BE2C (cell line): ENCODE measurements around the gene IL12RB1.

Experiments
- DNase-seq: peaks from one replicate; pipeline ENCODE4 v3.0.0-alpha.2; 2020
- H3K27me3 ChIP-seq: fragments of 250-450 bp; sonication (Bioruptor Pico); 2 replicates; pipeline ENCODE4 v1.5.1; 2020; ENCODE audit warnings: mild to moderate bottlenecking
- H3K36me3 ChIP-seq: fragments of 250-450 bp; sonication (Bioruptor Pico); 2 replicates; pipeline ENCODE4 v1.5.1; 2020; ENCODE audit warnings: mild to moderate bottlenecking
- H3K4me1 ChIP-seq: fragments of 250-450 bp; sonication (Bioruptor Pico); 2 replicates; pipeline ENCODE4 v1.5.1; 2020
- H3K4me3 ChIP-seq: 2 replicates; pipeline ENCODE4 v1.5.1; 2011; ENCODE audit warnings: low read depth, low read length
- H3K9me3 ChIP-seq: fragments of 250-450 bp; sonication (Bioruptor Pico); 2 replicates; pipeline ENCODE4 v1.5.1; 2020
- TF ChIP-seq, protein P1 (sequence below): IDR thresholded peaks from 2 replicates; pipeline ENCODE4 v1.5.1; 2012; ENCODE audit warnings: mild to moderate bottlenecking, low read depth, low read length

The IL12RB1 gene

DNA sequence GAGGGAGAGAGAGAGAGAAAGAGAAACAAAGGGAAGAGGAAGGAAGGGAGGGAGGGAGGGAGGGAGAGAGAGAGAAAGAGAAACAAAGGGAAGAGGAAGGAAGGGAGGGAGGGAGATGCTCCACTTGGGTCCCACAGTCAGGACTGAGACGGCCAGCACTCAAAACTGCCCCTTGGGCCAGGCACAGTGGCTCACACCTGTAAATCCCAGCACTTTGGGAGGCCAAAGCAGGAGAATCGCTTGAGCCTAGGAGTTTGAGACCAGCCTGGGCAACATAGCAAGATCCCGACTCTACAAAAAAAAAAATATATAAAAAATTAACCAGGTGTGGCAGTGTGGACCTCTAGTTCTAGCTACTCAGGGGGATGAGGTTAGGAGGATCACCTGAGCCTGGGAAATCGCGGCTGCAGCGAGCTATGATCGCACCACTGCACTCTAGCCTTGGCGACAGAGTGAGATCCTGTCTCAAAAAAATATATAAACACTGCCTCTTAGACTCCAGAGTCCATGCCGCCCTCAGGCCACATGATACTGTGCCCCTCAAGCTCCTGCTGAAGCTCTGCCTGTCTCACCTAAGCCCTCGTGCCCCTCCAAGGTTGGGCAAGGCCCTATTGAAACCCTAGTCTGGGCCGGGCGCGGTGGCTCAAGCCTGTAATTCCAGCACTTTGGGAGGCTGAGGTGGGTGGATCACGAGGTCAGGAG lies 70.4 kb downstream of the IL12RB1 start:
- H3K4me1 ChIP-seq, result no peaks in the 10 kb centered on the region
- DNase-seq, result no peak
- TF ChIP-seq, protein P1, sequence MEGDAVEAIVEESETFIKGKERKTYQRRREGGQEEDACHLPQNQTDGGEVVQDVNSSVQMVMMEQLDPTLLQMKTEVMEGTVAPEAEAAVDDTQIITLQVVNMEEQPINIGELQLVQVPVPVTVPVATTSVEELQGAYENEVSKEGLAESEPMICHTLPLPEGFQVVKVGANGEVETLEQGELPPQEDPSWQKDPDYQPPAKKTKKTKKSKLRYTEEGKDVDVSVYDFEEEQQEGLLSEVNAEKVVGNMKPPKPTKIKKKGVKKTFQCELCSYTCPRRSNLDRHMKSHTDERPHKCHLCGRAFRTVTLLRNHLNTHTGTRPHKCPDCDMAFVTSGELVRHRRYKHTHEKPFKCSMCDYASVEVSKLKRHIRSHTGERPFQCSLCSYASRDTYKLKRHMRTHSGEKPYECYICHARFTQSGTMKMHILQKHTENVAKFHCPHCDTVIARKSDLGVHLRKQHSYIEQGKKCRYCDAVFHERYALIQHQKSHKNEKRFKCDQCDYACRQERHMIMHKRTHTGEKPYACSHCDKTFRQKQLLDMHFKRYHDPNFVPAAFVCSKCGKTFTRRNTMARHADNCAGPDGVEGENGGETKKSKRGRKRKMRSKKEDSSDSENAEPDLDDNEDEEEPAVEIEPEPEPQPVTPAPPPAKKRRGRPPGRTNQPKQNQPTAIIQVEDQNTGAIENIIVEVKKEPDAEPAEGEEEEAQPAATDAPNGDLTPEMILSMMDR, result no peak

DNA sequence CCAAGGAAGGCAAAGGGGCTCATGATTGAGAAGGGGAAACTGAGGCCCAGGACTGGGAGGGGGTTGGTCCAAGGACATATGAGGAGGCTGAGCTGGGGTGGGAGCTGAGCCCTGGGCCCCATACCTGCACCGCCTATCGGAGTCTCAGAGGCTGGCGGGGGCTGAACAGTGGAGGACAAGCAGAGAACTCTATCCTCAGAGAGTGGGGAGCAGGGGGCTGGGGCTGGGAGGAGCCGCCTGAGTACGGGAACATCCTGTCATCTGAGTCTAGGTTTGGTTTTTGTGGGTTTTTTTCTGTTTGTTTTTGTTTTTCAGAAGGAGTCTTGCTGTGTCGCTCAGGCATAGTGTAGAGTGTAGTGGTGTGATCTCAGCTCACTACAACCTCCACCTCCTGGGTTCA lies 72.5 kb downstream of the IL12RB1 start:
- no peak overlapping the region for H3K4me3 ChIP-seq
- H3K4me1 ChIP-seq, result no peaks in the 10 kb centered on the region
- no peaks in the 10 kb centered on the region for H3K36me3 ChIP-seq
- H3K9me3 ChIP-seq, result no peaks in the 10 kb centered on the region; the same call in 1 of the 2 replicates
- H3K27me3 ChIP-seq, result no peaks in the 10 kb centered on the region
- TF ChIP-seq, protein P1, result no peak
- DNase-seq, result no peak

More for the DNA sequence above, 70.4 kb downstream of the IL12RB1 start:
- H3K4me3 ChIP-seq, result no peak overlapping the region
- H3K9me3 ChIP-seq, result no peaks in the 10 kb centered on the region; the same call in 1 of the 2 replicates
- no peaks in the 10 kb centered on the region for H3K36me3 ChIP-seq
- no peaks in the 10 kb centered on the region for H3K27me3 ChIP-seq

DNA sequence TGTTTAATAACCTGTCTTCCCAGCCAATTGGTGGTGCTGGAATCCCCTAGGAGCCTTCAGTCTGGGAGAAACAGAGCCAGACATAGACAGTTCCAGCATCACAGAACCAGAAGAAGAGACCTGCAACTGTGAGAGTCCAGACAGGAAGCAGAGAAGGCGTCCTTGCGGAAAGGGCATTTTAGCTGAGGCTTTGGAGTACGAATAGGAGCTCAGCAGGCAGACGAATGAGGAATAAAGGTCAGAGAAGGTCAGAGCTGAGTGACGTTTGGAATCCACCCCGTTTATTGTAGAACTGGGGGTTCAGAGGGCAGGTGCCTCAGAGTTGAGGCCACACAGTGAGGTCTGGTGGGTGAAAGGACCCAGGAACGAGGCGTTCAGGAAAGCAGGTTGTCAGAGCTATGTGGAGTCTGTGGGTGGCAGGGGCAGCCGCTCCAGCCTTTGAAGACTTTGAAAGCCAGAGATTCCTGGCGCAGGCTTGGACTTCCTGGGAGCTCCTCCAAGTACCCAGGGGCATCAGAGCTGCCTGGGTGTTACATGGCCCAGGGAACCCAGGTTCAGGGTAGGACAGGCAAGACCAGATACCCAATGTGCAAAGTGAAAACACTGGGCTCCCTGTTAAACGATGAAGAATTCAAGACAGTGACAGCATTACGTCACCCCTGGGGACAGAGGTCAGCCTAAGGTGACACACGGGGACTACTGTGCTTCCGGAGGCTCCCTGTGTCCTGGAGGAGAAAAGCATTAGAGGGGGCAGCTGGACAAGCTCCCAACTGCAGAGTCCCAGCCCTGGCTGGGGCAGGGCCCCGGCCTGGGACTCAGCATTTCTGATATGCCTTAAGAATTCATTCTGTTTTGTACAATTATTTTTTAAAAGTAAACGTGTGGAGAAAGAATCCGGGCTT lies 73.3 kb downstream of the IL12RB1 start:
- TF ChIP-seq, protein P1, result no peak
- Histone ChIP-seq H3K27me3 (no peaks in the 10 kb centered on the region), H3K9me3 (no peaks in the 10 kb centered on the region; the same call in 1 of the 2 replicates), H3K4me1 (no peaks in the 10 kb centered on the region), H3K36me3 (no peaks in the 10 kb centered on the region), H3K4me3 (no peak overlapping the region)
- DNase-seq, result peak; percentile 29

DNA sequence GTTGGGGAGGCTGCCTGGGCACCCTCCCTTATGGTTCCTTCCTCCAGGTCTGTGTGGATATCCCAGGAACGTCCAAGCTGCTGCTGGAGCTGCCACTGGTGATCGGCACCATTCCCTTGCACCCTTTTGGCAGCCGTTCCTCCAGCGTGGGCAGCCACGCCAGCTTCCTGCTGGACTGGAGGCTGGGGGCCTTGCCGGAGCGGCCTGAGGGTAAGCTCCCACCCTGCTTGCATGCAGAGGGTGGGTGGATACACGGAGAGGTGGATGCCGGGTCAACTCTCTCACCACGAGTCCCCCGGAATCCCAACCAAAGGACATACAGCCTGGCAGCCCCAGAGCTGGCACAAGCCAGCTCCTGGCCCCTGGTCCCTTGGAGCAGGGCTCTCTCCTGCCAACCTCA lies 76.6 kb downstream of the IL12RB1 start:
- DNase-seq, result no peak
- Histone ChIP-seq H3K4me1 (no peaks in the 10 kb centered on the region), H3K4me3 (no peak overlapping the region), H3K9me3 (no peaks in the 10 kb centered on the region; the same call in 1 of the 2 replicates), H3K36me3 (no peaks in the 10 kb centered on the region), H3K27me3 (no peaks in the 10 kb centered on the region)
- TF ChIP-seq, protein P1, result no peak

DNA sequence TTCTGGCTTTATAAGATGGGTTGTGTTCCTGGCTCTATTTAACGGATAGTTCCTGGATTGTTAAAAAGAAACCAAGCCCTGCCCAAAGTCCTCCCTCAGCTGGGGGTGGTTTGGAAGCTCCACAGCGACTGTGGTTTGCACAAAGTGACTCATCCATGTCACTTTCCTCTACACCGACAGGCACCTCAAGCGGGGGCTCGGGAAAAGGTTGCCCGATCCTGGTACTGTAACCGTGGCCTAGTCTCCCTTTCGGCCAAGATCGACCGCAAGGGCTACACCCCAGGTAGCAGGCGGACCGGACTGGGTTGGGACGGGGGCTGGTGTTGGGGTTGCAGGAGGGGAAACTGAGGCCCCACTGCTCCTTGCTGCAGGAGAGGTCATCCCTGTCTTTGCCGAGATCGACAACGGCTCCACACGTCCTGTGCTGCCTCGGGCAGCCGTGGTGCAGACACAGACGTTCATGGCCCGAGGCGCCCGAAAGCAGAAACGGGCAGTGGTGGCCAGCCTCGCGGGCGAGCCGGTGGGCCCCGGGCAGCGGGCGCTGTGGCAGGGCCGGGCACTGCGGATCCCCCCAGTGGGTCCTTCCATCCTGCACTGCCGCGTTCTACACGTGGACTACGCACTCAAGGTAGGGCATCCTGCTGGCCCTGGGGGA lies 77.2 kb downstream of the IL12RB1 start:
- TF ChIP-seq, protein P1, result no peak
- H3K36me3 ChIP-seq, result no peaks in the 10 kb centered on the region
- no peak overlapping the region for H3K4me3 ChIP-seq
- no peak for DNase-seq
- H3K4me1 ChIP-seq, result no peaks in the 10 kb centered on the region
- no peaks in the 10 kb centered on the region; the same call in 1 of the 2 replicates for H3K9me3 ChIP-seq
- H3K27me3 ChIP-seq, result no peaks in the 10 kb centered on the region
